PC-3 (cell line): ENCODE measurements around the gene ZNF146.
"Not testable (repeated sequence)": the region's sequence is repeated elsewhere in the genome, so short reads cannot be mapped to it uniquely, and the experiment has no call there.

Experiments used
- CTCF ChIP-seq: fragments of 300-600 bp; sonication (generic); conservative IDR thresholded peaks from 2 replicates; pipeline ENCODE4 v1.5.1; 2017; ENCODE audit warnings: antibody characterized with exemption, low read depth, mild to moderate bottlenecking, low read length
- EZH2 ChIP-seq: fragments of 300-600 bp; sonication (generic); IDR thresholded peaks from one replicate; pipeline ENCODE4 v1.6.1; 2017; ENCODE audit warnings: antibody characterized with exemption, mild to moderate bottlenecking, low read length; ENCODE audit not compliant: unreplicated experiment

GRCh38 chr19:36179077-36179476 lies 35.8 kb upstream of the ZNF146 start:
- TF ChIP-seq EZH2, CTCF: not testable (repeated sequence)
